Esophagus squamous epithelium (tissue), 5 donors: ENCODE measurements around the gene CHRNG. TPM values are rescaled to one million over a fixed set of nuclear protein-coding genes. Genes with fewer than 3 reads are reported as not detected.
"Not testable (repeated sequence)": the region's sequence is repeated elsewhere in the genome, so short reads cannot be mapped to it uniquely, and the experiment has no call there.

Experiments
- DNase-seq: peaks from one replicate; lab custom pipeline; 2025; lab: John Stamatoyannopoulos, UW
- H3K27ac ChIP-seq, 4 donors: fragments of 200-600 bp; sonication (generic); one replicate each; pipeline ENCODE4 v1.5.1; 2016 to 2019; ENCODE audit warnings: mild to moderate bottlenecking in 1 of 4
- H3K27me3 ChIP-seq, 4 donors: fragments of 200-600 bp; sonication (generic); 1 replicate in 3 of 4; 2 replicates in 1 of 4; pipeline versions ENCODE4 v1.5.1 to v1.6.0; 2017 to 2021; ENCODE audit warnings: antibody characterized with exemption in 1 of 4
- H3K36me3 ChIP-seq, 3 donors: fragments of 200-600 bp; sonication (generic); one replicate each; pipeline ENCODE4 v1.5.1; 2016 to 2019
- H3K4me1 ChIP-seq, 3 donors: fragments of 200-600 bp; sonication (generic); one replicate each; pipeline ENCODE4 v1.5.1; 2017 to 2019
- H3K4me3 ChIP-seq, 4 donors: fragments of 200-600 bp; sonication (generic); 1 replicate in 3 of 4; 2 replicates in 1 of 4; pipeline ENCODE4 v1.5.1; 2016 to 2019; ENCODE audit warnings: mild to moderate bottlenecking in 2 of 4, moderate library complexity in 1 of 4
- H3K9me3 ChIP-seq, 3 donors: fragments of 200-600 bp; sonication (generic); one replicate each; pipeline ENCODE4 v1.5.1; 2016 to 2019
- CTCF ChIP-seq, 6 experiments: fragments of 450-650 bp in 4 of 6; fragments of 200-600 bp in 2 of 6; sonication (generic) in 2 of 6; IDR thresholded peaks; one replicate each; pipeline ENCODE4 v1.5.1; 2016 to 2019; ENCODE audit warnings: antibody characterized with exemption in 6 of 6, mild to moderate bottlenecking in 4 of 6, moderate library complexity in 4 of 6
- POLR2A ChIP-seq, 4 donors: fragments of 450-650 bp; IDR thresholded peaks; one replicate each; pipeline ENCODE4 v1.6.1; 2017; ENCODE audit warnings: antibody characterized with exemption in 4 of 4, mild to moderate bottlenecking in 4 of 4, moderate library complexity in 3 of 4
- WGBS, 2 donors: methylation state at CpG; one replicate each; pipeline ENCODE4 v1.1.5; 2018; 5-methylcytosine and 5-hydroxymethylcytosine counted together
- intact Hi-C: fragments of 100-400 bp; cut with DNase I; formaldehyde crosslinking; loops from one replicate; pipeline ENCODE4 v1.15.0; 2022
- total RNA-seq, 4 donors: library from RNA; depleted of rRNA; stranded (reverse); fragments of >200 nt; gene quantifications; one replicate each; pipeline ENCODE4 v1.1.0, GENCODE V29; 2016
- donor health status: DM: yes; HTN: yes; CAD: no.

Gene CHRNG
- total RNA-seq, 4 donors from 2014 or later = not detected

GRCh38 chr2:232530626-232531260 lies 8.7 kb upstream of the CHRNG start:
- WGBS, 2 donors = 59 to 73% methylated on average over 6 of the region's 9 CpGs
- H3K4me1 ChIP-seq = peaks cover 0 to 3% (median 0%) of the 10 kb centered on the region in 3 donors
- H3K27me3 ChIP-seq = peaks cover 0 to 49% (median 0%) of the 10 kb centered on the region in 4 donors
- H3K9me3 ChIP-seq = no peaks in the 10 kb centered on the region
- TF ChIP-seq POLR2A (IDR thresholded peaks at IDR 0.05) (no peak), CTCF (IDR thresholded peaks at IDR 0.05) (no peak)
- no peak overlapping the region for H3K4me3 ChIP-seq
- no peak overlapping the region for H3K27ac ChIP-seq
- intact Hi-C loops = no loop called here
- DNase-seq = no peak
- H3K36me3 ChIP-seq = no peaks in the 10 kb centered on the region

GRCh38 chr2:232532419-232532818 lies 7.1 kb upstream of the CHRNG start:
- DNase-seq = no peak
- Histone ChIP-seq H3K4me3 (no peak overlapping the region), H3K36me3 (no peaks in the 10 kb centered on the region), H3K9me3 (peaks cover 0 to 6% (median 0%) of the 10 kb centered on the region in 3 donors), H3K4me1 (peaks cover 0 to 4% (median 0%) of the 10 kb centered on the region in 3 donors), H3K27me3 (peaks cover 0 to 51% (median 0%) of the 10 kb centered on the region in 4 donors), H3K27ac (no peak overlapping the region)
- 59 to 68% methylated on average over 9 of the region's 9 CpGs for WGBS, 2 donors
- TF ChIP-seq POLR2A (IDR thresholded peaks at IDR 0.05) (no peak), CTCF (IDR thresholded peaks at IDR 0.05) (no peak)
- intact Hi-C loops = no loop called here

- H3K4me1 ChIP-seq, H3K27ac ChIP-seq, H3K36me3 ChIP-seq, H3K4me3 ChIP-seq, H3K9me3 ChIP-seq, DNase-seq, intact Hi-C loops: not testable (repeated sequence)
- peaks cover 0 to 51% (median 0%) of the 10 kb centered on the region in 4 donors for H3K27me3 ChIP-seq
- 73 to 82% methylated on average over 5 to 7 of the region's 7 CpGs for WGBS, 2 donors
These were observed 6.7 kb upstream of the CHRNG start for GRCh38 chr2:232532821-232533220.

GRCh38 chr2:232533944-232534710 lies 5.4 kb upstream of the CHRNG start:
- peaks cover 0 to 12% (median 2%) of the 10 kb centered on the region in 3 donors for H3K4me1 ChIP-seq
- H3K9me3 ChIP-seq = peaks cover 0 to 6% (median 0%) of the 10 kb centered on the region in 3 donors
- H3K4me3 ChIP-seq = no peak overlapping the region
- no peak for DNase-seq
- peaks cover 0 to 51% (median 0%) of the 10 kb centered on the region in 4 donors for H3K27me3 ChIP-seq
- H3K27ac ChIP-seq = no peak overlapping the region
- TF ChIP-seq POLR2A (IDR thresholded peaks at IDR 0.05) = no peak
- no peak for TF ChIP-seq CTCF (IDR thresholded peaks at IDR 0.05)
- H3K36me3 ChIP-seq = no peaks in the 10 kb centered on the region
- WGBS, 2 donors = 55 to 89% methylated on average over 1 to 5 of the region's 13 CpGs
- intact Hi-C loops = no loop called here

GRCh38 chr2:232534940-232535651 lies 4.4 kb upstream of the CHRNG start:
- TF ChIP-seq CTCF (IDR thresholded peaks at IDR 0.05) = no peak
- no peak for TF ChIP-seq POLR2A (IDR thresholded peaks at IDR 0.05)
- DNase-seq = no peak
- no peak overlapping the region for H3K27ac ChIP-seq
- peaks cover 0 to 6% (median 0%) of the 10 kb centered on the region in 3 donors for H3K9me3 ChIP-seq
- H3K27me3 ChIP-seq = peaks cover 0 to 59% (median 0%) of the 10 kb centered on the region in 4 donors
- intact Hi-C loops = no loop called here
- no peaks in the 10 kb centered on the region for H3K36me3 ChIP-seq
- no peak overlapping the region for H3K4me3 ChIP-seq
- H3K4me1 ChIP-seq = peaks cover 0 to 18% (median 4%) of the 10 kb centered on the region in 3 donors
- 27 to 64% methylated on average over 2 to 3 of the region's 14 CpGs for WGBS, 2 donors
